ENCODE data around the gene GLYAT. TPM values are rescaled to one million over a fixed set of nuclear protein-coding genes. Genes with fewer than 3 reads are reported as not detected.

Gene GLYAT
- total RNA-seq, 1 experiment from 2014 or later, result 0.39 TPM

DNA sequence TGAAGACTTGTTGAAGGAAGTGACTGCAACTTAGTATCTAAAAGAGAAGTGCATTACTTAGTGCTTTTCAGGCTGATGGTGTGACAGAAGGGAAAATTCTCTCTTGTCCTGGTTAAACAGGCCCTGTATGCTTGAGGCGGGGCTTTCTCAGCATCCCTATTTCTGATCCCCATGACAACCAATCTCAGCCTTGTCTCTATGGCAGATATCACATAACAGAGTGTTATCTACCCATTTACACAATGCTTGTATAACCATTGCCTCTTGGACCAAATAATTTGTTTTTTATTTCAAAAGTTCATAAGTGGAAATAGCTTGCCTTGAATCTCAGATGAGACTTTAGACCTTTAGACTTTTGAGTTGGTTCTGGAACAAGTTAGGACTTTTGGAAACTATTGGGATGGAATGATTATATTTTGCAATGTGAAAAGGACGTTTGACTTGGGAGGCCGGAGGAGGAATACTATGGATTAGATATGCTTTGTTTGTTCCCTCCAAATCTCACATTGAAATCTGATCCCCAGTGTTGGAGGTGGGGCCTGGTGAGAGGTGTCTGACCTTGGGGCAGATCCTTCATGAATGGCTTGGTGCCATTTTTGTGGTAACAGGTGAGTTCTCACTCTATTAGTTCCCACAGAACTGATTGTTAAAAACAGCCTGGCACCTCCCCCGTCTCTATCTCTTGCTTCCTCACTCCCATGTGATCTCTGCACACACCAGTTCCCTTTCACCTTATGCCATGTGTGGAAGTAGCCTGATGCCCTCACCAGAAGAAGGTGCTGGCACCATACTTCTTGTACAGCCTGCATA lies 3.1 kb upstream of the GLYAT start:
- no peak for TF ChIP-seq EZH2 (IDR thresholded peaks at IDR 0.05; ENCODE audit: borderline replicate concordance, low read depth, low read length, poor library complexity, severe bottlenecking)
- TF ChIP-seq, protein P1, sequence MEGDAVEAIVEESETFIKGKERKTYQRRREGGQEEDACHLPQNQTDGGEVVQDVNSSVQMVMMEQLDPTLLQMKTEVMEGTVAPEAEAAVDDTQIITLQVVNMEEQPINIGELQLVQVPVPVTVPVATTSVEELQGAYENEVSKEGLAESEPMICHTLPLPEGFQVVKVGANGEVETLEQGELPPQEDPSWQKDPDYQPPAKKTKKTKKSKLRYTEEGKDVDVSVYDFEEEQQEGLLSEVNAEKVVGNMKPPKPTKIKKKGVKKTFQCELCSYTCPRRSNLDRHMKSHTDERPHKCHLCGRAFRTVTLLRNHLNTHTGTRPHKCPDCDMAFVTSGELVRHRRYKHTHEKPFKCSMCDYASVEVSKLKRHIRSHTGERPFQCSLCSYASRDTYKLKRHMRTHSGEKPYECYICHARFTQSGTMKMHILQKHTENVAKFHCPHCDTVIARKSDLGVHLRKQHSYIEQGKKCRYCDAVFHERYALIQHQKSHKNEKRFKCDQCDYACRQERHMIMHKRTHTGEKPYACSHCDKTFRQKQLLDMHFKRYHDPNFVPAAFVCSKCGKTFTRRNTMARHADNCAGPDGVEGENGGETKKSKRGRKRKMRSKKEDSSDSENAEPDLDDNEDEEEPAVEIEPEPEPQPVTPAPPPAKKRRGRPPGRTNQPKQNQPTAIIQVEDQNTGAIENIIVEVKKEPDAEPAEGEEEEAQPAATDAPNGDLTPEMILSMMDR (conservative IDR thresholded peaks at IDR 0.05; ENCODE audit: low read depth, low read length), result no peak
- ChIA-PET CTCF (no interaction called here), POLR2A (ENCODE audit: low non-redundant PET) (no interaction called here)
- BruUV-seq (replicated peaks), result no TSS peak
- no peak for DNase-seq (ENCODE audit: low spot score)
- Histone ChIP-seq H3K9me3 (ENCODE audit: low read depth, low read length, poor library complexity, severe bottlenecking) (no peaks in the 10 kb centered on the region), H3K4me3 (ENCODE audit: low read depth, low read length, poor library complexity, severe bottlenecking) (no peak overlapping the region), H3K36me3 (ENCODE audit: insufficient read depth, low read length, poor library complexity, severe bottlenecking) (no peaks in the 10 kb centered on the region), H3K4me1 (ENCODE audit: insufficient read depth, low read length, poor library complexity, severe bottlenecking) (no peaks in the 10 kb centered on the region), H3K27ac (ENCODE audit: low read depth, low read length, poor library complexity, severe bottlenecking) (no peak overlapping the region), H3K27me3 (replicated peaks; ENCODE audit: insufficient read depth, low read depth, low read length, poor library complexity) (no peaks in the 10 kb centered on the region)
- intact Hi-C loops (cut with micrococcal nuclease; ENCODE audit: unreplicated experiment), result no loop called here

DNA sequence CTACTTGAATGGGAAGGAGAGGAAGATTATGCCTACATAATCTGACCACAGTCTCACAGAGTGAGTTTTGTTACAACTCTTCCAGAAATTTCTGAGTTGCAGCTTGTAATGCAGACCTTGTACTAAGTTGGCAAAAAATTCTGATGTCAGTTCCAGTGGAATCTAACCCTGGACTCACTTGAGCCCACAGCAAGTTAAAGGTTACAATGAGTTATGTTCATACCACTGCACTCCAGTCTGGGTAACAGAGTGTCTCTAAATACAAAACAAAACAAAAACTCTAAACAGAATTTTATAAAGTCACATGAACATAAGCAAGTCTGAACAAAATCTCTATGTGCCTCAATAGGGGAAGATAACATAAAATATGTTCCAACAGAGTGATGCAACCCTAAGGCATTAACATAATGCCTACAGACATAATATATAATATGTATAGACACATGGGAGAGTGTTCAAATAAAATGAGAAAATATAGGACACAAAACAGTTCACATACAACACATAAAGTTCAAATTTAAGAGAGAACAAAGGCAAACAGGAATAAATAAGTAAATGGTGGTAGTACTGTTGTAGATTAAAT lies 1.1 kb downstream of the GLYAT start:
- no TSS peak for BruUV-seq (replicated peaks)
- Histone ChIP-seq H3K36me3 (ENCODE audit: insufficient read depth, low read length, poor library complexity, severe bottlenecking) (no peaks in the 10 kb centered on the region), H3K27ac (ENCODE audit: low read depth, low read length, poor library complexity, severe bottlenecking) (no peak overlapping the region), H3K4me3 (ENCODE audit: low read depth, low read length, poor library complexity, severe bottlenecking) (no peak overlapping the region), H3K9me3 (ENCODE audit: low read depth, low read length, poor library complexity, severe bottlenecking) (no peaks in the 10 kb centered on the region), H3K4me1 (ENCODE audit: insufficient read depth, low read length, poor library complexity, severe bottlenecking) (peaks cover 10% of the 10 kb centered on the region), H3K27me3 (replicated peaks; ENCODE audit: insufficient read depth, low read depth, low read length, poor library complexity) (no peaks in the 10 kb centered on the region)
- intact Hi-C loops (cut with micrococcal nuclease; ENCODE audit: unreplicated experiment), result no loop called here
- POLR2A ChIA-PET (ENCODE audit: low non-redundant PET), result no interaction called here
- CTCF ChIA-PET, result no interaction called here
- TF ChIP-seq EZH2 (IDR thresholded peaks at IDR 0.05; ENCODE audit: borderline replicate concordance, low read depth, low read length, poor library complexity, severe bottlenecking), result no peak
- TF ChIP-seq, protein P1 (conservative IDR thresholded peaks at IDR 0.05; ENCODE audit: low read depth, low read length), result no peak
- DNase-seq (ENCODE audit: low spot score), result no peak

DNA sequence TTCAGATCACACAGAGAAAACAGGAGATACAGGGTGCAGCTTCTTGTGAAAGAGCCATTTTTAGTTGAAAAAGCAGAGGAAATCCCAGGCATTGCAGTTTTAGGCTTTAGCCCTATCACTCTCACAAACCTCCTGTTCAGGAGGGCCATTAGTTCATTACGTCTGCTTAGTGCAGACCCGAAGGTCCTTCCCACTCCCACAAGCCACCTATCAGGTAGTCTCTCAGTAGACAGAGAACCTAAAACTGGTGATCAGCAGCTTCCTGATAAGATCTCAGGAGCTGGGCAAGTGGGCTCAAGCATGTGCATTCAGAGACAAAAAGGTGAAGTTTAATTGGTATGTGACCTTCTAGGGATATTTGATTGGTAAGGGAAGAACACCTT lies 4.3 kb downstream of the GLYAT start:
- POLR2A ChIA-PET (ENCODE audit: low non-redundant PET), result no interaction called here
- CTCF ChIA-PET, result interaction anchor here (0.6 kb wide), 1 partner anchor 58 kb away, joined by 4 read pairs; no protein-coding TSS in a partner anchor
- Histone ChIP-seq H3K9me3 (ENCODE audit: low read depth, low read length, poor library complexity, severe bottlenecking) (no peaks in the 10 kb centered on the region), H3K4me3 (ENCODE audit: low read depth, low read length, poor library complexity, severe bottlenecking) (no peak overlapping the region), H3K27me3 (replicated peaks; ENCODE audit: insufficient read depth, low read depth, low read length, poor library complexity) (no peaks in the 10 kb centered on the region), H3K4me1 (ENCODE audit: insufficient read depth, low read length, poor library complexity, severe bottlenecking) (peaks cover 10% of the 10 kb centered on the region), H3K27ac (ENCODE audit: low read depth, low read length, poor library complexity, severe bottlenecking) (no peak overlapping the region), H3K36me3 (ENCODE audit: insufficient read depth, low read length, poor library complexity, severe bottlenecking) (no peaks in the 10 kb centered on the region)
- no TSS peak for BruUV-seq (replicated peaks)
- no peak for DNase-seq (ENCODE audit: low spot score)
- TF ChIP-seq EZH2 (IDR thresholded peaks at IDR 0.05; ENCODE audit: borderline replicate concordance, low read depth, low read length, poor library complexity, severe bottlenecking), result no peak
- TF ChIP-seq, protein P1 (conservative IDR thresholded peaks at IDR 0.05; ENCODE audit: low read depth, low read length), result no peak
- intact Hi-C loops (cut with micrococcal nuclease; ENCODE audit: unreplicated experiment), result no loop called here

All from A673 (cell line).